GM23248 (cell line): ENCODE measurements around the gene ATP12A.

Experiments
- EZH2 ChIP-seq: fragments of 200-600 bp; sonication (generic); IDR thresholded peaks from 2 replicates; pipeline ENCODE4 v1.6.1; 2018; ENCODE audit warnings: antibody characterized with exemption, mild to moderate bottlenecking; ENCODE audit not compliant: insufficient read depth, poor library complexity, severe bottlenecking
- EZH2phosphoT487 ChIP-seq: fragments of 200-600 bp; sonication (generic); IDR thresholded peaks from 2 replicates; pipeline ENCODE4 v1.6.1; 2018; ENCODE audit warnings: antibody characterized with exemption, moderate library complexity, mild to moderate bottlenecking, low read depth; ENCODE audit not compliant: insufficient read depth

- TF ChIP-seq EZH2 (no peak), EZH2phosphoT487 (no peak)
Measured at GRCh38 chr13:24632382-24633121, 47.7 kb upstream of the ATP12A start.
